Endodermal cell (in vitro differentiated cells): ENCODE results near the gene LILRA6. TPM values are rescaled to one million over a fixed set of nuclear protein-coding genes. Genes with fewer than 3 reads are reported as not detected.
A peak's percentile ranks its signal among the peaks of the same experiment; 100 is the strongest.

Experiments
- DNase-seq: peaks from one replicate; pipeline ENCODE4 v3.0.0-alpha.2; 2017
- H3K27ac ChIP-seq: 2 replicates; pipeline ENCODE4 v1.5.1; 2013; ENCODE audit warnings: mild to moderate bottlenecking, low read depth, low read length, moderate library complexity
- H3K27me3 ChIP-seq: 2 replicates; pipeline ENCODE4 v1.6.1; 2013; ENCODE audit warnings: mild to moderate bottlenecking, low read length, moderate library complexity; ENCODE audit not compliant: insufficient read depth, control insufficient read depth, poor library complexity, severe bottlenecking
- H3K36me3 ChIP-seq: 2 replicates; pipeline ENCODE4 v1.7.0; 2013; ENCODE audit warnings: mild to moderate bottlenecking, low read length, moderate library complexity; ENCODE audit not compliant: control insufficient read depth, insufficient read depth
- H3K4me1 ChIP-seq: one replicate; pipeline ENCODE4 v1.7.0; 2013; ENCODE audit warnings: low read length; ENCODE audit not compliant: control insufficient read depth, insufficient read depth
- H3K4me3 ChIP-seq: 2 replicates; pipeline ENCODE4 v1.5.1; 2013; ENCODE audit warnings: mild to moderate bottlenecking, low read length, moderate library complexity
- H3K9ac ChIP-seq: 2 replicates; pipeline ENCODE4 v1.6.1; 2013; ENCODE audit warnings: mild to moderate bottlenecking, low read length, moderate library complexity; ENCODE audit not compliant: poor library complexity, severe bottlenecking; ENCODE audit errors: extremely low read depth
- H3K9me3 ChIP-seq: 2 replicates; pipeline ENCODE4 v1.6.1; 2013; ENCODE audit warnings: mild to moderate bottlenecking, low read length, moderate library complexity; ENCODE audit not compliant: control insufficient read depth
- H3K27ac Mint-ChIP-seq: 2 replicates; pipeline ENCODE4 v1.8.0; 2020; ENCODE audit warnings: mixed read lengths
- H3K27me3 Mint-ChIP-seq: 2 replicates; pipeline ENCODE4 v1.8.0; 2021; ENCODE audit warnings: mild to moderate bottlenecking, mixed read lengths; ENCODE audit not compliant: insufficient read depth
- H3K36me3 Mint-ChIP-seq: 2 replicates; pipeline ENCODE4 v1.8.0; 2020; ENCODE audit warnings: low read depth, mixed read lengths
- H3K4me1 Mint-ChIP-seq: 2 replicates; pipeline ENCODE4 v1.8.0; 2020; ENCODE audit warnings: mixed read lengths
- H3K4me3 Mint-ChIP-seq: 2 replicates; pipeline ENCODE4 v1.8.0; 2020; ENCODE audit warnings: mild to moderate bottlenecking, moderate library complexity, mixed read lengths
- H3K9me3 Mint-ChIP-seq: 2 replicates; pipeline ENCODE4 v1.8.0; 2020; ENCODE audit warnings: mild to moderate bottlenecking, mixed read lengths
- WGBS, 2 experiments: methylation state at CpG; one replicate each; pipeline versions ENCODE4 v1.1.5 to v1.1.7; 2013; ENCODE audit warnings: missing lambda C conversion rate in 2 of 2, mixed read lengths in 1 of 2; ENCODE audit not compliant: insufficient coverage in 1 of 2, insufficient read length in 1 of 2; 5-methylcytosine and 5-hydroxymethylcytosine counted together
- microRNA-seq: library from miRNA; unstranded; fragments of <30 nt; microRNA quantifications from one replicate; pipeline ENCODE4 v1.2.0, GENCODE V29; 2020; ENCODE audit warnings: borderline microRNAs expressed
- total RNA-seq, 2 donors: library from RNA; stranded (reverse); fragmentation: NEBNext Ultra II Directional in 1 of 2; extraction: Animal tissue kit (Norgen Biotek cat#: 25700) in 1 of 2; gene quantifications; 2 replicates in 1 of 2; 3 replicates in 1 of 2; pipeline ENCODE4 v1.2.1, GENCODE V29; 2021
- TF ChIP-seq, protein P1 (sequence below): fragments of 200-600 bp; sonication (generic); conservative IDR thresholded peaks from 2 replicates; pipeline ENCODE4 v1.5.0; 2021; ENCODE audit warnings: antibody characterized with exemption, mild to moderate bottlenecking

The LILRA6 gene
- total RNA-seq, 2 donors from 2014 or later: not detected

GRCh38 chr19:54188215-54188871 lies 54.2 kb downstream of the LILRA6 start:
- Histone ChIP-seq H3K36me3 (peaks cover 36% of the 10 kb centered on the region), H3K4me3 (peak overlapping the region; percentile 87), H3K9me3 (no peaks in the 10 kb centered on the region), H3K27me3 (no peaks in the 10 kb centered on the region), H3K27ac (no peak overlapping the region), H3K9ac (peak overlapping the region; percentile 88), H3K4me1 (no peaks in the 10 kb centered on the region)
- Mint-ChIP-seq H3K27me3 (no peaks in the 10 kb centered on the region), H3K9me3 (no peaks in the 10 kb centered on the region), H3K27ac (peak overlapping the region; percentile 88), H3K4me1 (peaks cover 14% of the 10 kb centered on the region), H3K4me3 (peak overlapping the region; percentile 76), H3K36me3 (peaks cover 45% of the 10 kb centered on the region)
- TF ChIP-seq, protein P1, sequence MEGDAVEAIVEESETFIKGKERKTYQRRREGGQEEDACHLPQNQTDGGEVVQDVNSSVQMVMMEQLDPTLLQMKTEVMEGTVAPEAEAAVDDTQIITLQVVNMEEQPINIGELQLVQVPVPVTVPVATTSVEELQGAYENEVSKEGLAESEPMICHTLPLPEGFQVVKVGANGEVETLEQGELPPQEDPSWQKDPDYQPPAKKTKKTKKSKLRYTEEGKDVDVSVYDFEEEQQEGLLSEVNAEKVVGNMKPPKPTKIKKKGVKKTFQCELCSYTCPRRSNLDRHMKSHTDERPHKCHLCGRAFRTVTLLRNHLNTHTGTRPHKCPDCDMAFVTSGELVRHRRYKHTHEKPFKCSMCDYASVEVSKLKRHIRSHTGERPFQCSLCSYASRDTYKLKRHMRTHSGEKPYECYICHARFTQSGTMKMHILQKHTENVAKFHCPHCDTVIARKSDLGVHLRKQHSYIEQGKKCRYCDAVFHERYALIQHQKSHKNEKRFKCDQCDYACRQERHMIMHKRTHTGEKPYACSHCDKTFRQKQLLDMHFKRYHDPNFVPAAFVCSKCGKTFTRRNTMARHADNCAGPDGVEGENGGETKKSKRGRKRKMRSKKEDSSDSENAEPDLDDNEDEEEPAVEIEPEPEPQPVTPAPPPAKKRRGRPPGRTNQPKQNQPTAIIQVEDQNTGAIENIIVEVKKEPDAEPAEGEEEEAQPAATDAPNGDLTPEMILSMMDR: no peak
- peak; percentile 62 for DNase-seq
- WGBS, 2 experiments: 9 to 31% methylated on average over 8 to 11 of the region's 12 CpGs

GRCh38 chr19:54186934-54187381 lies 55.6 kb downstream of the LILRA6 start:
- H3K4me1 Mint-ChIP-seq: peaks cover 8% of the 10 kb centered on the region
- H3K27ac Mint-ChIP-seq: no peak overlapping the region
- no peak overlapping the region for H3K27ac ChIP-seq
- peaks cover 41% of the 10 kb centered on the region for H3K36me3 Mint-ChIP-seq
- H3K36me3 ChIP-seq: peaks cover 29% of the 10 kb centered on the region
- no peaks in the 10 kb centered on the region for H3K4me1 ChIP-seq
- 96 to 100% methylated on average over 1 to 11 of the region's 11 CpGs for WGBS, 2 experiments
- peak overlapping the region; percentile 76 for H3K4me3 Mint-ChIP-seq
- H3K27me3 Mint-ChIP-seq: no peaks in the 10 kb centered on the region
- H3K27me3 ChIP-seq: no peaks in the 10 kb centered on the region
- DNase-seq: no peak
- no peaks in the 10 kb centered on the region for H3K9me3 Mint-ChIP-seq
- no peak overlapping the region for H3K4me3 ChIP-seq
- H3K9ac ChIP-seq: no peak overlapping the region
- no peaks in the 10 kb centered on the region for H3K9me3 ChIP-seq
- TF ChIP-seq, protein P1: no peak

Small RNA genes lying within 50 kb of the gene (microRNA-seq; reads per million reads assigned to microRNA genes)
- gene MIR4752: not detected

Other genes with a start within 250 kb of the LILRA6 start
- not detected for gene VSTM1, start 178.9 kb downstream of the LILRA6 start, total RNA-seq
- not detected for gene TARM1, start 161.4 kb downstream of the LILRA6 start, total RNA-seq
- gene OSCAR, start 142.0 kb downstream of the LILRA6 start, total RNA-seq: under 1 TPM; 0.20 to 0.44 TPM
- 100 to 1,000 TPM; 196 to 229 TPM for gene NDUFA3, start 139.9 kb downstream of the LILRA6 start, total RNA-seq
- gene TFPT, start 127.1 kb downstream of the LILRA6 start, total RNA-seq: 10 to 100 TPM; 19.5 to 21.6 TPM
- 10 to 100 TPM; 79.0 to 85.5 TPM for gene PRPF31, start 127.0 kb downstream of the LILRA6 start, total RNA-seq
- gene CNOT3, start 105.0 kb downstream of the LILRA6 start, total RNA-seq: 10 to 100 TPM; 78.9 to 82.7 TPM
- 1 to 10 TPM; 3.6 to 4.0 TPM for gene LENG1, start 83.1 kb downstream of the LILRA6 start, total RNA-seq
- 10 to 100 TPM; 32.7 to 46.6 TPM for gene TMC4, start 69.6 kb downstream of the LILRA6 start, total RNA-seq
- gene MBOAT7, start 53.2 kb downstream of the LILRA6 start, total RNA-seq: 100 to 1,000 TPM; 126 to 131 TPM
- 10 to 100 TPM; 26.0 to 27.5 TPM for gene TSEN34, start 51.5 kb downstream of the LILRA6 start, total RNA-seq
- gene RPS9, start 41.9 kb downstream of the LILRA6 start, total RNA-seq: 1,000 to 10,000 TPM; 1,302 to 1,460 TPM
- gene LILRB3, start 19.8 kb downstream of the LILRA6 start, total RNA-seq: not detected
- gene LILRB5, start 14.5 kb upstream of the LILRA6 start, total RNA-seq: not detected
- not detected for gene LILRB2, start 38.3 kb upstream of the LILRA6 start, total RNA-seq
- not detected for gene LILRA5, start 70.4 kb upstream of the LILRA6 start, total RNA-seq
- not detected for gene LILRA4, start 96.4 kb upstream of the LILRA6 start, total RNA-seq
- not detected for gene LAIR1, start 122.1 kb upstream of the LILRA6 start, total RNA-seq
- 1 to 10 TPM; 1.0 to 2.0 TPM for gene TTYH1, start 172.7 kb upstream of the LILRA6 start, total RNA-seq
- gene LENG8, start 206.4 kb upstream of the LILRA6 start, total RNA-seq: 100 to 1,000 TPM; 139 to 171 TPM
- gene LENG9, start 221.0 kb upstream of the LILRA6 start, total RNA-seq: 1 to 10 TPM; 2.5 to 3.5 TPM
- gene CDC42EP5, start 230.5 kb upstream of the LILRA6 start, total RNA-seq: under 1 TPM in 1 of 2 donors, not detected in 1; 0.49 TPM